GM10266 (cell line): ENCODE measurements around the gene XPA.
"Not testable (repeated sequence)": the region's sequence is repeated elsewhere in the genome, so short reads cannot be mapped to it uniquely, and the experiment has no call there.

ENCODE experiments used
- DNase-seq: peaks from one replicate; pipeline ENCODE4 v3.0.0; 2012; ENCODE audit errors: extremely low spot score
- TF ChIP-seq, protein P1 (sequence below): IDR thresholded peaks from 2 replicates; pipeline ENCODE4 v1.5.1; 2012; ENCODE audit warnings: mild to moderate bottlenecking, low read depth; ENCODE audit not compliant: control insufficient read depth, insufficient read depth; ENCODE audit errors: missing control alignments

XPA gene

GRCh38 chr9:97696803-97697601, at the start of gene XPA:
TSS of gene XPA (minus strand) at chr9:97697340. CDS start at chr9:97697292, 48 bp downstream.
- TF ChIP-seq, protein P1, sequence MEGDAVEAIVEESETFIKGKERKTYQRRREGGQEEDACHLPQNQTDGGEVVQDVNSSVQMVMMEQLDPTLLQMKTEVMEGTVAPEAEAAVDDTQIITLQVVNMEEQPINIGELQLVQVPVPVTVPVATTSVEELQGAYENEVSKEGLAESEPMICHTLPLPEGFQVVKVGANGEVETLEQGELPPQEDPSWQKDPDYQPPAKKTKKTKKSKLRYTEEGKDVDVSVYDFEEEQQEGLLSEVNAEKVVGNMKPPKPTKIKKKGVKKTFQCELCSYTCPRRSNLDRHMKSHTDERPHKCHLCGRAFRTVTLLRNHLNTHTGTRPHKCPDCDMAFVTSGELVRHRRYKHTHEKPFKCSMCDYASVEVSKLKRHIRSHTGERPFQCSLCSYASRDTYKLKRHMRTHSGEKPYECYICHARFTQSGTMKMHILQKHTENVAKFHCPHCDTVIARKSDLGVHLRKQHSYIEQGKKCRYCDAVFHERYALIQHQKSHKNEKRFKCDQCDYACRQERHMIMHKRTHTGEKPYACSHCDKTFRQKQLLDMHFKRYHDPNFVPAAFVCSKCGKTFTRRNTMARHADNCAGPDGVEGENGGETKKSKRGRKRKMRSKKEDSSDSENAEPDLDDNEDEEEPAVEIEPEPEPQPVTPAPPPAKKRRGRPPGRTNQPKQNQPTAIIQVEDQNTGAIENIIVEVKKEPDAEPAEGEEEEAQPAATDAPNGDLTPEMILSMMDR: peak; percentile 2

GRCh38 chr9:97744710-97745708, 47.9 kb upstream of the XPA start:
- TF ChIP-seq, protein P1: no peak
- DNase-seq: no peak

More at GRCh38 chr9:97696803-97697601, at the start of gene XPA:
- peak; percentile 96 for DNase-seq

- not testable (repeated sequence) for DNase-seq
Measured at GRCh38 chr9:97744025-97744424, 46.9 kb upstream of the XPA start.

GRCh38 chr9:97742545-97742944, 45.4 kb upstream of the XPA start:
- DNase-seq: no peak
- TF ChIP-seq, protein P1: no peak

- TF ChIP-seq, protein P1: no peak
- DNase-seq: no peak
Measured at GRCh38 chr9:97741947-97742346, 44.8 kb upstream of the XPA start.

DNA sequence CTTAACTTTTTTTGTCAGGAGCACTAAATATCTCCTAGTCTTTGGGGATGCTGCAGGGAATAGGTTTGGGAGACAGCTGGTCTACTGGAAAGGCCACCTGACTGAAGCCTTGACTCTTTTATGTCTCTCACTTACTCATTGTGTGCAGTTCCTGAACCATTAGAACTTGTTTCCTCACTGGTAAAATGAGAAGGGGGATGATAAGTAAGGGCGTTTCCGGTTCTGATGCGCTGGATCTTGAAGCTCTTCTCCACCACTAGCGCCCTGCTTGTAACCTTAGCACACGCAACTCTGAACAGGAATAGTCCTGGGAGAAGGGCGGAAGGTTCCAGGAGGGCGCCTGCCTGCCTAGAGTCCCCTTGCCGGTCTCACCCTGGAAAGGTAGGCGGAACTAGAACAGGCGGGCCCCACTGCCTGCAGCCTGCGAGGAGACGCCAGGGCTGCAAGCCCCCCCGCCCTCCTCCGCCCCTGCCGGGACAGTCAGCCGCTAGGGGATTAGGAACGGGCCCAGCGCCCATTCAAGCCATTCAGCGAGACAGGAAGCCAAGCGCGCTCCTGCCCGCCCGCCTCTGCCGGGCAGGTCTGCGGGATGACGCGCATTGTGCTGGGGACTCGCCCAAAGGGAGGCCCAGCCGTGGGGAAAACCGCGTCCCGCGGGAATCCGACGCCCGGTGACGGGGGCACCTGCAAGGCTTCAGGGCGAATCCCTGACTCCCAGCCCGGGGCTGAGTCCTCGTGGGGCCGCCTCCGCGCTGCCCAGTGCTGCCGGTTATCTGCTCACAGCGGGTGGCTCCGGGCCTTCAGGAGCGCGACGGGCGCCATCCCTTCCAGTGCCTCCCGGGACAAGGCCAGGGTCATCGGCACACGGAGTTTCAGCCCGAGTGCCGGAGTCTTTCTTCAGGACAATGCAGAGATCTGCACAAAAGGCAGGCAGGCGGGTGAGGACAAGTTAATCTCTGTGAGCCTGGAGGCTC, 44.0 kb upstream of the XPA start:
- peak; percentile 34 for DNase-seq
- TF ChIP-seq, protein P1: no peak

DNA sequence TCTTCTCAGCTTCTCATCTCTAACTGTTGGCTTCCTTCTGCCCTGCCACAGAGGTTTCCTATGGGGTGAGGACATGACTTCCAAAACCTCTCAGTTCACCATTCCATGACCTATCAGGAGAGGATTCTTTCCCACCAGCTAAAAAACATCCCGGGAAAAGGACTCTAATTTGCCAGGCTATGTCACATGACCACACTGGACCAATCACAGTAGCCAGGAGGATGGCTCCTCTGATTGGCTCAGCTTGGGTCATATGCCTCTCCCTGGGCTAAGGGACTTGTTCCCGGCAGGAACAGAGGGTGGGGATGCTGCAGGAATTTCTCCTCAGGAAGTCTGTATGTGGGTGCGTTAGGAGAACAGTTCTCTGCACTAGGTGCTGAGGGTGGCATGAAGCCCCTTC, 40.3 kb upstream of the XPA start:
- no peak for DNase-seq
- TF ChIP-seq, protein P1: no peak
